GM19043 (cell line): ENCODE results near the gene EEIG1.

ENCODE experiments used
- ATAC-seq: cut with Tn5 transposase; IDR thresholded peaks from one replicate; pipeline ENCODE4 v1.9.1; 2021; ENCODE audit warnings: low read depth; ENCODE audit not compliant: unreplicated experiment

EEIG1 gene

GRCh38 chr9:127961155-127961490 is 19.7 kb downstream of the EEIG1 start:
- no peak for ATAC-seq

DNA sequence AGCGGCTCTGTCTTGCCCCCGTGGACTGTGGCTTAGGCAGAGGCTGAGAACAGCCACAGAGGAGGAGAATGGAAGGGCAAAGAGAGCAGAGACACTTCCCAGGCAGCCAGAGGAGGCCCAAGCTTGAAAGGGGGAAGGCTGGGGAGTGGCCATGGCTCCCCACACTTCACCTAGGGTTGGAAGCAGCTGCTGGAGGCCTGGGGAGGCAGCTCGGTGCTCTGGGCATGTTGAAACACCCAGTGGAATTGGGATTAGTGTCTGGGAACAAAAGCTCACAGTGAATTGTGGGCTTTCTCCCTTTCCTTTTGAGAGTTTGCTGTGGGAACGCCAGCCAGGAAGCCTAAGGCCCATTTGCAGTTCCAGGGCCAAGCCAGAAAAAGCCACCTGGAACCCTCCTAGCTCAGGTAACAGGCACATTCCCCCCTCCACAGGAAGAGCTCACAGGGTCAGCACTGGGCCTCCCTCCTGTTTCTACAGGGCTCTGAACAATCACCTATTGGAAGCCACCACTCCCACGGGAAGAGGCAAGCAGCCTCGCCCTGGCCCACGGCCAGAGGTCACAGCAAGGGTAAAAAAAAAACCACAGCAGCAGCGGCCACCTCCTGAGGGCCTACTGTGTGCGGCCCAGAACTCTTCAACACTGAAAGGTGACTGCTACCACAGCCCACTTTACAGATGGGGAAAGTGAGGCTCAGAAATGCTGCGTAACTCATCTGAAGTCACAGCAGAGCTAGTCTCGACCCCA is 20.2 kb downstream of the EEIG1 start:
- ATAC-seq: no peak

- no peak for ATAC-seq
These were observed 20.9 kb downstream of the EEIG1 start for GRCh38 chr9:127959841-127960409.

- ATAC-seq: no peak
These were observed 21.4 kb downstream of the EEIG1 start for GRCh38 chr9:127959398-127959797.

DNA sequence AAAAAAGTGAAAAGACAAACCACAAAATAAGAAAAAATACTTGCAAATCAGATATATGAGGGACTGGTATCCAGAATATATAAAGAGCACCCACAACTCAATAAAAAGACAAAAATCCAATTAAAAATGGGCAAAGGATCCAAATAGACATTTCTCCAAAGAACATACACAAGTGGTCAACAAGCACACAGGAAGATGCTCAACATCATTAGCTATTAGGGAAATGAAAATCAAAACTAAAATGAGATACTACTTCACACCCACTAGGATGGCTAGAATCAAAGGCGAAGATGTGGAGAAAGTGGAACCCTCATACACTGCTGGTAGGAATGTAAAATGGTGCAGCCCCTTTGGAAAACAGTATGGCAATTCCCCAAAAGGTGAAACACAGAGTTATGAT is 22.1 kb downstream of the EEIG1 start:
- no peak for ATAC-seq

GRCh38 chr9:127955294-127956015 is 25.3 kb downstream of the EEIG1 start:
- ATAC-seq: peak; percentile 51

GRCh38 chr9:127954831-127955293 is 25.9 kb downstream of the EEIG1 start:
- ATAC-seq: no peak

GRCh38 chr9:127953768-127954505 is 26.9 kb downstream of the EEIG1 start:
- no peak for ATAC-seq

DNA sequence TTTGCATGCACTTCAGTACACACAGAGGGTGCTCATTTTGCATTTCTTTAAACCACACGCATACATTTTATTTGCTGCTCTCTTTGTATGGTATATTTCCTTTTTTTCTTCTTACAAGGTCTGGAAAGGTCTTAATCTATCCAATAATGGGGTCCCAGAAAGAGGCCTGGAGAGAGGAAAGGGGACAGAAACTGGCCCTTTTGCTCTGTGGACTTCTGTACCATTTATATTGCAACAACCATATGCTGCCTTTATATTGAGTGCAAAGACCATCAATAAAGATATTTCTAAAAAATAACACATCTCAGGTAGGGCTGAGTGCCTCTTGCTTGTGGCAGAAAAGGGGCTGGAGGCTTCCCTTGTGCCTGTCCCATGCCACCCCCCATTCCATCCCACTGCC is 27.6 kb downstream of the EEIG1 start:
- ATAC-seq: no peak

DNA sequence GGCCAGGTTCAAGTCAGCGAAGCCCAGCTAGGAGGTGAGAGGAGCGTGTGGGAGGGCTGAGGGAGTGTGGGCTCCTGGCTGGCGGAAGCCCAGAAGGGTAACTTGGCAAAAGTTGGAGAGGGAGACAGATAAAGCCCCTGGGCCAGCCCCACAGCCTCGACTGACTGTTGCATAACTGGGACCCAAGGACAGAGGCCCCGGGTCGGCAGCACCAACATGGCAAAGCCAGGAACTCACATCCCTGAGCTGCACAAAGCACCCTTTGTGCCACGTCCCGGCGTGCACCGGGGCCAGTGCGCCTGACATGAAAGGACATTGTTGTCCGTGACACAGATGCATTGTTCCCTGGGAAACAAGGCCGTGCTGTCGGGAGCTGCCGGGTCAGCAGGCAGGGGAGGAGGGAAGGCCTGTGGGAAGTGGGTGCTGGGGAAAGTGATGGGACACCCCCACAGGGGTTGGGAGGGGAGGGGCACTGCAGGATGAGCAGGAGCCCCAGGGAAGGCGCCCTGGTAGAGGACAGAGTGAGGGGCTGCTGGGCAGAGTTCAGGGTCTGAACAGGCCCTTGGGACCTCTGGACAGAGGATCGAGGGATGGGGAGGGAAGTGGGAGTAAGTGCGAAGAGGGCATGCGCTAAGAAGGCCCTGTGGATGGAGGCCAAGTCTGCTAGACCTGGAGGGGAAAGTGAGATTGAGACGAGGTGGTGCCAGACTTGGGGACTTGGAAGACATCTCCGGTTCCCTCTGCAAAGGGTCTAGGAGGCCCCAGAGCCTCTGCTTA is 30.1 kb downstream of the EEIG1 start:
- ATAC-seq: no peak

GRCh38 chr9:127949827-127950512 is 30.8 kb downstream of the EEIG1 start:
- ATAC-seq: no peak

DNA sequence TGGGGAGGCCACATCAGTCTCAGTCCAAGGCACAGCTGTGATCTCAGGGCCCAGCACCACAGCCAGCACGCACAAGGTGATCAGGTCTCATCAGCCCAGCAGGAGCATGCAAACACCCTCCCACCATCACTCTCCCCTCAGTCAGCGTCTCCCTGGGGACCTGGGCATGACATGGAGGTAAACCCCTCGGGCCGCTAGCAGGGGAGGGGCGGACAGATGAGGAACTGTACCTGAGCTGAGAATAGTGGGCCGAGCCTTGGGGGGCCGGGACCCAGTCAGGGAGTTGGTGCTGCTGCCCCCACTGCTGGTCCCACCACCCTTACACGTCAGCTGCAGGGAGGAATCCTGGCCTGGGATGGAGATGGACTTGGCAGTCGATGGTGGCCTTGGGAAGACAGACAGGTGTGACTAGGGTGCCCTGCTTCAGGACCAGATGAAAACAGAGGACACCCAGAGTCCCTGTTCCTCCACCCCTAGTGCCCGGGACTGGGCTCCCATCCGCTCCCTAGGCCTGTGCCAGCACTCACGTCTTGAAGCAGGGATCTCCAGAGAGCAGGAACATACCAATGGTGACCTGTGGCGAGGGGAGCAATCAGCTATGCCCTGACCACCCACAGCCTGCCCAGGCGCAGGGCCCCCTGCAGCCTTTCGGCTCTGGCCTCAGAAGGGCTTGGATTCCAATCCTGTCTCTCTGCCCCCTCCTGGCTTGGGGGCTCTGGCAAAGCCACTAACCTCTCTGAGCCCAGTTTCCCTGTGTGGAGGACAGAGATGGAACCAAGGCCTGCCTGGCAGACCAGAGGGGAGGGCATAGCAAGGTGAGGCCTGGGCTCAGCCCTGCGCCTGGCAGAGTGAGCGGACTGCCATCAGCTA is 32.7 kb downstream of the EEIG1 start:
- no peak for ATAC-seq

DNA sequence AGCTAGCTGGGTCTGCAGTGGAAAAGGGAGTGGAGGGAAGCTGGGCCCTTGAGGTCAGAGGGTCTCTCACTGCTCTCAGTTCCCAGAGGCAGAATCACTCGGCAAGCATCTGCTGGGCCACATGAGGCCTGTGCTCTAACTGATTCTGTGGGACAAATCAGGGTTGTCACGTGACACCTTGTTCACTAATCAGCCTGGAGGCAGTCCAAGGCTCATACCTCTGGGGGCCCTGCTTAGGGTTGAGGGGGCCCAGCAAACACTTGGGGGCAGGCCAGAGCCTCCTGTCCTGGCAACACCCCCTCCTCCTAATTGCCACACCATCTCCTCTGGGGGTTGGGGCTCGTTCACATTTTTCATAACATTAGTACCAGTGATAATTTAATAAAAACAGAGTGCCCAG is 34.1 kb downstream of the EEIG1 start:
- ATAC-seq: no peak

- no peak for ATAC-seq
These were observed 34.8 kb downstream of the EEIG1 start for GRCh38 chr9:127945942-127946341.

- ATAC-seq: no peak
These were observed 35.5 kb downstream of the EEIG1 start for GRCh38 chr9:127945338-127945737.

DNA sequence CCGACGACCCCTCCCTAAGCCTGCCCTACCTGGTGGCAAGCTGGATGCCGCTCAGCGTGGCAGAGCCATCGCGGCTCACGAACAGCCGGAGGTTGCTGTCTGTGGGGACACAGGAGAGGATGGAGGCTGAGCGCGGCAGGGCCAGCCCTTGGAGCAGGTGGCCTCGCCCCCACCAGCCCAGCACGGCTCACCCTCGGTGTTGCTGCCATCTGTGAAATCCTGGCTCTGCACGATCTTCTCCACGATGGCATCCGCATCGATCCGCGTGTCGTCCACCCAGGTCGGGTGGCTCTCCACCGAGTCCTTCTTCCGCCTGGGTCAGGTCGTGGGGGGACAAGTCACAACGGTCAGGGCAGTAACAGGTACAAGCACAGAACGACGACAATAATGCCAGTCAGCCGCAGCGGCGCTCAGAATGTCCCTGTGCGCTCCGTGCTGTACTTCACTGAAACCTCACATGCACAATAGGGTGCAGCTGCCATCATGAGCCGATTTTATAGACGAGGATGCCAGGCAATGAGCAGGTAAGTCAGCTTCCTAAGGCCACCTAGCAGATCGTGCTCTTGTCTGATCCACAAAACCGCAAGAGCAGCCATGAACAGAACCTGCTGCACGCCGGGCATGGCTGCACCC is 36.1 kb downstream of the EEIG1 start:
- no peak for ATAC-seq

GRCh38 chr9:127943731-127944144 is 37.1 kb downstream of the EEIG1 start:
- ATAC-seq: no peak

- ATAC-seq: no peak
These were observed 37.7 kb downstream of the EEIG1 start for GRCh38 chr9:127943011-127943662.
